ENCODE data around the gene MTTP. TPM values are rescaled to one million over a fixed set of nuclear protein-coding genes. Genes with fewer than 3 reads are reported as not detected.

The MTTP gene
- total and polyA plus RNA-seq, 2 donors (not counting 1 experiment from before 2014, with no cell fraction given), result 0.03 to 0.83 TPM

GRCh38 chr4:99573735-99574368, 772 bp upstream of the MTTP start:
- no peaks in the 10 kb centered on the region for H4K20me1 ChIP-seq (ENCODE audit: control insufficient read depth, extremely low read depth, insufficient read depth, low read length)
- H3K36me3 ChIP-seq (ENCODE audit: control insufficient read depth, insufficient read depth, low read length), result no peaks in the 10 kb centered on the region
- H3K79me2 ChIP-seq (ENCODE audit: control insufficient read depth, insufficient read depth, low read length), result no peaks in the 10 kb centered on the region
- no peak for DNase-seq (ENCODE audit: low read depth in 2 of 2)
- no peaks in the 10 kb centered on the region for H3K27me3 ChIP-seq (ENCODE audit: control insufficient read depth, insufficient read depth, low read length)
- no peak overlapping the region for H3K27ac ChIP-seq (ENCODE audit: insufficient read depth, low read length)
- H3K4me2 ChIP-seq (ENCODE audit: extremely low read depth, insufficient read depth, low read length), result no peak overlapping the region
- no peak overlapping the region for H3K4me3 ChIP-seq (replicated peaks in 1 of 4; ENCODE audit: control extremely low read depth in 1 of 4, insufficient read depth in 1 of 4, low read depth in 3 of 4, low read length in 4 of 4)
- no peaks in the 10 kb centered on the region for H3K9me3 ChIP-seq (ENCODE audit: control insufficient read depth, insufficient read depth, low read depth, low read length)
- no peak for TF ChIP-seq CTCF (conservative IDR thresholded peaks at IDR 0.05 in 1 of 2, IDR thresholded peaks at IDR 0.05 in 1 of 2; ENCODE audit: low read depth in 1 of 2, low read length in 2 of 2)
- TF ChIP-seq EZH2 (IDR thresholded peaks at IDR 0.05; ENCODE audit: low read length, missing control alignments), result no peak
- no peaks in the 10 kb centered on the region for H3K4me1 ChIP-seq (ENCODE audit: control insufficient read depth, extremely low read depth, insufficient read depth, low read length)
- H2AFZ ChIP-seq (ENCODE audit: low read length), result no peak overlapping the region
- no peak overlapping the region for H3K9ac ChIP-seq (ENCODE audit: insufficient read depth, low read length)

DNA sequence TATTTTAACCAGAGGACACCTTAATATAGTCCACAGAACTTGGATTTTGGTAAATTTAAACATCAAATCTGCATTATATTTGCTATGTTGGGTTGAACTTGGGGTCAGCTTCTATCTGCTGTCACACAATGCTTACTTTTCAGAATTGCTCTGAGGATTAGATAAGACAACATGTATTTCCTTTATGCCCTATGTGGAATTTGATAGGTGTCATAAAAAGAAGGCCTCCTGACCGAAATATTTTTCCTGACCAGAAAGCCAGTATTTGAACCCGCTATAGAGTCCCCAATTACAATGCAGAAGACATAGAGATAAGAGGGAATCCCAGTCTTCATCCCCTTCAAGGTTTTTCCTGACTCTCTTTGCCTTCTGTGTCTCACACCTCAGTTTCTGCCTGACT, 4.1 kb downstream of the MTTP start:
- H3K9ac ChIP-seq (ENCODE audit: insufficient read depth, low read length), result no peak overlapping the region
- no peak overlapping the region for H3K27ac ChIP-seq (ENCODE audit: insufficient read depth, low read length)
- H3K4me3 ChIP-seq (replicated peaks in 1 of 4; ENCODE audit: control extremely low read depth in 1 of 4, insufficient read depth in 1 of 4, low read depth in 3 of 4, low read length in 4 of 4), result no peak overlapping the region
- DNase-seq (ENCODE audit: low read depth in 2 of 2), result no peak
- no peak overlapping the region for H2AFZ ChIP-seq (ENCODE audit: low read length)
- no peaks in the 10 kb centered on the region for H3K4me1 ChIP-seq (ENCODE audit: control insufficient read depth, extremely low read depth, insufficient read depth, low read length)
- no peaks in the 10 kb centered on the region for H4K20me1 ChIP-seq (ENCODE audit: control insufficient read depth, extremely low read depth, insufficient read depth, low read length)
- TF ChIP-seq EZH2 (IDR thresholded peaks at IDR 0.05; ENCODE audit: low read length, missing control alignments) (no peak), CTCF (conservative IDR thresholded peaks at IDR 0.05 in 1 of 2, IDR thresholded peaks at IDR 0.05 in 1 of 2; ENCODE audit: low read depth in 1 of 2, low read length in 2 of 2) (no peak)
- H3K36me3 ChIP-seq (ENCODE audit: control insufficient read depth, insufficient read depth, low read length), result no peaks in the 10 kb centered on the region
- no peaks in the 10 kb centered on the region for H3K27me3 ChIP-seq (ENCODE audit: control insufficient read depth, insufficient read depth, low read length)
- no peak overlapping the region for H3K4me2 ChIP-seq (ENCODE audit: extremely low read depth, insufficient read depth, low read length)
- no peaks in the 10 kb centered on the region for H3K9me3 ChIP-seq (ENCODE audit: control insufficient read depth, insufficient read depth, low read depth, low read length)
- H3K79me2 ChIP-seq (ENCODE audit: control insufficient read depth, insufficient read depth, low read length), result no peaks in the 10 kb centered on the region

DNA sequence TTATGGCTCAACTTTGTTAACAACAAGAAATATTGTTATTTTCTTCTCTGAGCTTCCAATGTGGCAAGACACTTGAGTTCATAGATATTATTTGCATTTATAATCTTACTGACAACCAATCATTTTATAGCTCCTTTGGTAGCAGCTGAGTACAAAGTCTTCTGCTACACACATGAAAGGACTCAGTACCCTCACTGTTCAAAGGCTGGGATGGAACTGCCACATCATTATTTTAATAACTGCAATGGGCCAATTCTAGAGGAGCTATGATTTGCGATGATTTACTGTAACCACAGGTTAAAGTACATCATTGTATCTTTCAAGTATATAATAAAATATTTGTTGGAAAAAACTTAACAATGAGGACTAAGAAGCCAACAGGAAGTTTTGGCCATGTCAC, 10.9 kb downstream of the MTTP start:
- no peaks in the 10 kb centered on the region for H3K79me2 ChIP-seq (ENCODE audit: control insufficient read depth, insufficient read depth, low read length)
- H3K36me3 ChIP-seq (ENCODE audit: control insufficient read depth, insufficient read depth, low read length), result no peaks in the 10 kb centered on the region
- DNase-seq (ENCODE audit: low read depth in 2 of 2), result no peak
- no peak overlapping the region for H3K4me2 ChIP-seq (ENCODE audit: extremely low read depth, insufficient read depth, low read length)
- H3K9me3 ChIP-seq (ENCODE audit: control insufficient read depth, insufficient read depth, low read depth, low read length), result no peaks in the 10 kb centered on the region
- TF ChIP-seq CTCF (conservative IDR thresholded peaks at IDR 0.05 in 1 of 2, IDR thresholded peaks at IDR 0.05 in 1 of 2; ENCODE audit: low read depth in 1 of 2, low read length in 2 of 2) (no peak), EZH2 (IDR thresholded peaks at IDR 0.05; ENCODE audit: low read length, missing control alignments) (no peak)
- no peaks in the 10 kb centered on the region for H3K27me3 ChIP-seq (ENCODE audit: control insufficient read depth, insufficient read depth, low read length)
- no peaks in the 10 kb centered on the region for H3K4me1 ChIP-seq (ENCODE audit: control insufficient read depth, extremely low read depth, insufficient read depth, low read length)
- no peak overlapping the region for H3K4me3 ChIP-seq (replicated peaks in 1 of 4; ENCODE audit: control extremely low read depth in 1 of 4, insufficient read depth in 1 of 4, low read depth in 3 of 4, low read length in 4 of 4)
- H3K9ac ChIP-seq (ENCODE audit: insufficient read depth, low read length), result no peak overlapping the region
- H3K27ac ChIP-seq (ENCODE audit: insufficient read depth, low read length), result no peak overlapping the region
- H4K20me1 ChIP-seq (ENCODE audit: control insufficient read depth, extremely low read depth, insufficient read depth, low read length), result no peaks in the 10 kb centered on the region
- H2AFZ ChIP-seq (ENCODE audit: low read length), result no peak overlapping the region
